GM21576 (cell line): ENCODE data around the gene FLCN.
A peak's percentile ranks its signal among the peaks of the same experiment; 100 is the strongest.
"Not testable (repeated sequence)": the region's sequence is repeated elsewhere in the genome, so short reads cannot be mapped to it uniquely, and the experiment has no call there.

Experiments used
- ATAC-seq: cut with Tn5 transposase; IDR thresholded peaks from one replicate; pipeline ENCODE4 v1.9.1; 2021; ENCODE audit warnings: mild to moderate bottlenecking, moderate library complexity; ENCODE audit not compliant: unreplicated experiment

Gene FLCN

DNA sequence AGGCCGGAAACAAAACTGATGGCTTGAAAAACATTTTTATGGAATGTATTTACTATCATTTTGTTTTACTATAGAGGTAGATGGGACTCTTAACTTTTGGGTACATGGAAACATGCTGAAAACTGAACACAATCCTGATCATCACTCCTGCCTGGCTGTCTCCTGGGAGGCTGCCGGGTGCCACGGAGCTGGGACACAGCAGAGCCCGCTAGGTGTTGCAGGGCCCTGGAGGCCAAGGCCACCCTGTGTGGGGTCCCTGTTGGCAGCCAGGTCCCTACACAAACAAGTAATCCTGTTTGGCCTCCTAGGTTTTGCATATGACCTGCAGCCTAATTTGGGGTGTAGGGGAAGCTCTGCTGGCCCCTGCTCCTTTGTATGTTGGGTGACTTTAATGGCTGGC is 48.4 kb downstream of the FLCN start:
- no peak for ATAC-seq

DNA sequence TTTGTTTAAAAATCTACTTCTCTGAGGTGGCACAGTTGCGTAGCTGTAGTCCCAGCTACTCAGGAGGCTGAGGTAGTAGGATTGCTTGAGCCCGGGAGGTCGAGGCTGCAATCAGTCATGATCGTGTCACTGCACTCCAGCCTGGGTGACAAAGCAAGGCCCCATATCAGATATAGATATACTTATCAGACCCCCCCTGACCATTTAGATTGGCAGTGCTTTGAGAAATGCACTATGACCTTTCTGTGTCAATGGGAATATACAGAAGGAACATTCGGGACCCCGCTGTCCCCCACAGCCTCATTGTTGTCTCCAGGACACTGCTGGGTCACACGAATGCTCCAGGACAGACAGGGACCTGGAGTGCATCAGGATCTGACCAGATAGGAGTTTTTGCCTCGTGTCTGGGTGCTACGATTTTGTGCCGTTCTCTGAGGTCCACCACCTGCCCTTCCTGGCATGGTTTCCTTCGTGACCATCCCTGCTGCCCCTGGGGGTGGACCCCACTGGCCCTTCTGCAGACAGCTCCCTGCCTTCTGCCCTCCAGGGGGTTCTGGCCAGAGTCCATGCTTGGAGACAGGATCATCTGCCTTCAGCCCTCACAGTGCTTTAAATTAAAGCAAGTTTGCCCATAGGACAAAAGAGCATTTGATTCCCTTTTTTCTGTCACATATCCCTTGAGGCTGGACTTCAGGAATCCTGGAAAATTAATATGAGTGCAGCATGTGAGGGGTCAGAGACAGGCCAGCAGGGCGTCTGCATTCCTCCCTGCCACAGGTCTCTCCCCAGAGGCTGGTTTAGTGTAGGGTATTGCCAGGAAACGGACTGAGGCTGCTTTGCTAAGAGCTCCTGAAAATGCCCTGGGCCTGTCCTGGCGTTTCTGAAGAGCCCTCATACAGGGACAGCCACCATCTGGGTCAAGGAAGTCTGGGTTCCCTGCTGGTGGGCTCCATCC is 50.1 kb downstream of the FLCN start:
- ATAC-seq: no peak

DNA sequence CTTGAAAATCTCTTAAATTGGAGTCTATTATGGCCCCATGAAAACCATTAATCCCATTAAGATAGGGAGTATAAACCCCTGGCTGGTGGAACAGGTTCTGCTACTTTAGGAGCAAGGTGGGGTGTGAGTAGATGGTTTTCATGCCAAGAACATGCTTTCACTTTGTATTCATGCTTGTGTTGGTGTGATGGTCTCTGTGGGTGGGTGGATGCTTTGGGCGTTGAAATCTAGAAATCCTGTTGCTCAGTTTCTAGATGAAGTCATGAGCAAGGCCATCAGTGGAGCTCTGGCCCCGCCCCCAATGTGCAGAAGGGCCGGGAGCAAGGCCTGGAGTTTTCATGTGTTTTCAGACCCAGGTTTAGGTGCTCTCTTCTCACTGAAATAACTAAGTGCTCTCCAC is 50.9 kb downstream of the FLCN start:
- ATAC-seq: peak; percentile 54

DNA sequence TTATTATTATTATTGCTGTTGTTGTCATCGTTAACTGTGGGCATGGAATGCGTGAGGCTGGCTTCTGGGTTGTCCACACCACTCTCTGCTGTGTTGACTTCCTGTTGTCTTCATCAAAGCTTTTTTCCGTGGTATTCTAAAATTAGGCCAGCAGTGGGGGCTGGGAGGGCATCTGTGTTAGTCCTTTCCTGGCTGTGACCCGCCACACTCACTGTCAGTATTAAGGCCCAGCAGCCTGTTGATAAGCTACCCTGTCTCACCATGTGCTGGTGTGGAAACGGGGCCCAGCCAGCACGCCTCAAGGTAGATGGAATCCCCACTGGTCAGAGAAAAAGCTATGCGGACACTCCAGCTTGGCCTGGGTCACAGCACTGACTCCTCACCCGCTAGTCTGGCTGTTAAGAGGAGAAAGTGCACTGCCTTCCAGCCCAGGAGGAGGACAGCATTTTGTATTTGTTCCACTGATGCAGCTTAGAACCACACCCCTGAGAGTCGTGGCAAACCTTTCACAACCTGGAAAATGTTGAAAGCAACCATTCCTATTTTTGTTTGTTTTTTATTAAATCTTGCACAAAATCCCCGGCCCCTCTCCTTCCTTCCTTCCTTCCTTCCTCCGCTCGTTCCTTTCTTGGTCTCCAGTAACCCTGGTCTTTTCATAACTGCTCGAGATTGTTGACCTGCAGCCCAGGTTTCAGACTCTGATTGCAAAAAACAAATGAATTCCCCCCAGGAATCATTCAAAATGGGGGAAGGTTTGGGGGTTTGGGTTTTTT is 51.8 kb downstream of the FLCN start:
- not testable (repeated sequence) for ATAC-seq

DNA sequence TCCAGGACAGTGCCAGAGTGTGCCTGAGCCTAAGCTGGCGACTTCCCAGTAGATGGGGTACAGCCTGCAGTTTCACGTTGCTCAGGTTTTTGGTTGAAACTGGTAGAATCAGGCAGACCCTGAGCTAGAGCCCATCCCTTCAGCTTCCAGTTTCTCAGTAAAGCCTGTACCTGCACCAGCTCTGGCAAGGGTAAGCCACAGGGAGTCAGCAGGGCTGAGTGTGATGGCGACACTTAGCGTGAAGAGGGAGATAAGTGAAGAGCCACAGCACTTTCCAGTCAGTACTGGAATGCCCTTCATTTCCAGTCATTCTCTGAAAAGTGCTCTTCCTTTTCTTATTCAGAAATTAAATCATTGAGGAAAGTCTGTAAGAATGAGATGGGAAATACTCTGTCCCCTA is 53.2 kb downstream of the FLCN start:
- ATAC-seq: no peak

DNA sequence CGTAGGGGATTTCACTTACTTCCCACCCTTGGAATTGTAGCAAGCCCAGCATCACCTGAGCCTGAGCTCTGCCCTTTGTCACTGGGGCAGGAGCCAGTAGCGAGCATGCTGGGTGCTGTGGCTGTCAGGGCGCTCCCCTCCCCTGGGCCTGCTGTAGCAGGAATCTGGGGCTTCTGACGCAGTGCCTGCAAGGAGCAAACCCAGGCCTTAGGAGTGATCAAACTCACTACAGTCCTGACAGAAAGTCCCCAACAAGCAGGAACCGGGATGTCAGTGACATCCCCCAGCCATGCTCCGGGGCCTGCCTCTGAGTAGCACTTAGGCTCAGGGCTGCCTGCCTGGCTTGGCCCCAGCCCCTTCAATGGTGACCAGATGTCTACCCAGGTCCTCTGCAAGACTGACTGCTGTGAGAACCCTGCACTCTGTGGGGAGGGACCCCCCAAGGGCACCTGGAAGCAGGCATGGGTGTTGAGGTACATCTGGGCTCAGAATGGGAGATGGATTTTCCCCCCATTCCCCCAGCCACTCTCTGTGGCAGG is 54.3 kb downstream of the FLCN start:
- no peak for ATAC-seq

DNA sequence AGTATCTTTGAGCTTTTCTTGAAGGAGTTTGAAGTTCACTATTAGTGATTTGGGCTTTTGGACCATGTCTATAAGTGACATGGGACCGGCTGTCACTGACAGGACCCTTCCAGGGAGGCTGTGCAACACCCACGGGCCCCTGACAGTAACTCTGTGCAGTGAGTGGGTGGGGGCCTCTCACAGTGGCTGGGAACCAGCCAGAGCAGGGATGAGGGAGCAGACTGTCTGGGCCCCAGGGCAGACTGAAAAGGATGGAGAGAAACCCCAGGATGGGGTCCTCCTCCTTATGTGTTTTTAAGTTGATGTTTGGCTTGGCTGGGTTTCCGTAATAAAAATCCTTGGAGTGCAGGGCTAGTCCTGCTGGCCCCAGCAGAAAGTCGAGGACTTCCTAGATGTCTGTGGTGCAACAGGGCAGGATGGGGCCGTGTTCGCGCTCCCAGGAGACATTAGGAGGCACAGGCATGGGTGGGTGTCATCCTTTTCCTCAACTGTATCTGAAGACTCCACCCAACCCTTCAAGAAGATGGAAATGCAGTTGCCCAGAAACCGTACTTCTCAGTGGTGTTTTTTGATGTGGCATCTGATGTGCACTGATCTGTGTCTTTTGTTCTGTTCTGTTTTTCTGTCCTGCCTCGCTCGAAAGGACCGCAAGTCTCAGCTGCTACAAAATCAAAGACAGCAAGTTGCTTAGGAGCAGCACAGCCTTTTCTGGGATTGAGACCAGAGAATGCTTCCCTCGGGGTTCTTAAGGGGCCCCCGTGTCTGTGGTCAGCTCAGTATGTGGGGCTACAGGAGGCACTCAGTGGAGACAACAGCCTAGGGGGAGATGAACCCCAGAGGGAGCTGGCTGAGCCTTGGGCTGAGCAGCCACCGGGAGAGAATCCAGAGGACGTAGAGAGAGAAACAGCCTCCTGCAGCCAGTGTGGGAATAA is 55.0 kb downstream of the FLCN start:
- ATAC-seq: no peak

DNA sequence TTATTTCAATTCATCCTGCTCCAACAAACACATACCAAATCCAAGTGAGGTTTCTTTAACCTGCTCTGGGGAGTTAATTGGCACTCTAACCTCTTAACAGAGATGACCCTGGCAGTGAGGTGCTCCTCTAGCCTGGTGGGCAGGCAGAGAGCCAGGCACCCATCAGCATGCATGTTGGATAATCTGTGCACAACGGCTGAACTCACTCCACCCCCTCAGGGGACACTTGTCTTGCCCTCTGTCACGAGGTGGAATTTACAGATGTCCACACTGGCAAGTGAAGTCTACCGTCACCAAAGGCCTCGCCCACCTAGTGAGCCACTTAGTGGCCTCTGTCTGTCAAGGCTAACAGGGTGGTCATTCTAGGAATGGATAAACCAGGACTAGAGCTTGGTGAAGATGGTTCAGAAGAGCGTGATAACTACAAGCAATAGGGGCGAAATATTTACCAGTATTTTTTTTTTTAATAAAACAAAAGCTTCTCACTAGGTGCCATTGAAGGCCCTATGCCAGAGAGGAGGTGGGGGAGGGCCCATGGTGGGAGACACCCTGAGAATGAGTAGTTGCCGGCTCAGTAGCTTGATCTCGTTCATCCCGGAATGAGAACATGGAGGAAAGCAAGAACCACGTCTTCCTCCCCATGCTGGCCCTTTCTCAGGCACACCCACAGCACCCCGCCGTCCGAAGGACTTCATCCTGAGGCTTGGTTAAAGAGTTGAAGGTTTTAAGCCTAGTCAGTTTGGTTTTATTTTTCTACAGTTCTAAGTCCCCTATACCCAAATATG is 56.0 kb downstream of the FLCN start:
- ATAC-seq: no peak

DNA sequence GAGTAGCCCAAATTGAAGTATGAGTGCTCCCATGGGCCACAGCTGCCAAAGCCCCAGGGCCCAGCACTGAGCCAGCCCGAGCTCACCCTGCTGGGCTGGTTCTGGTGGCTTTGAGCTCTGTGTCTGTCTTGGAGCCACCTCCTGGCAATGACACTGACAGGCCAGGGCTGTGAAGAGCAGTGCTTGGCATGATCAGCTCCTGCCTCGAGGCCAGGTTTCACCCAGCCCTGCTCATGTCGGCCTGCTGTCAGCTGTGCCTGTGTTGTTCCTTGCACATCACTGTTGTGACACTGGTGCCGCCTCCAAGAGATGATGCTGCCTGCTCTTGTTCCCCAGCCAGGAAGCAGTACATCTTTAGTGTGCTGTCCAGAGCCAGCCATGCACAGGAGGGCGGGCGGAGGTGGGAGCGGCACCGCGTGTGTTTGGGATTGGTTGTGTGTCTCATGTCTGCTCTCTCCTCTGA is 56.8 kb downstream of the FLCN start:
- ATAC-seq: no peak

DNA sequence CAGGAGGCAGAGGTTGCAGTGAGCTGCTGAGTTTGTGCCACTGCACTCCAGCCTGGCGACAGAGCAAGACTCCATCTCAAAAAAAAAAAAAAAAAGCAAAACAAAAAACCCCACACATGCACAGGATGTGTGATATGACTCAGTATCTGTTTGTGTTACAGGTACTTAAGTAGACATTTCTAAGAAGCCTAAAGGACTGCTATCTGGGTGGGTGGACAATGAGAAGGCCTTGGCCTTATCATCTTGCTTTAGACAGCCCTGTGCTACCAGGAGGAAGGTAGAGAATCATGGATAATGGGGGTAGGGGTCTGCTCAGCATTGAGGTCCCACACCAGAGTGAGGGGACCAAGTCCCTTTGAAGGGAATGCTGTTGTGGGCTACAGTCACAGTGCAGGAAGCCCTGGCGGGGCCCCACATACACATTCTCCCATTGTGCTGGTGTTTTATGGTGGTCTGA is 57.6 kb downstream of the FLCN start:
- peak; percentile 53 for ATAC-seq

DNA sequence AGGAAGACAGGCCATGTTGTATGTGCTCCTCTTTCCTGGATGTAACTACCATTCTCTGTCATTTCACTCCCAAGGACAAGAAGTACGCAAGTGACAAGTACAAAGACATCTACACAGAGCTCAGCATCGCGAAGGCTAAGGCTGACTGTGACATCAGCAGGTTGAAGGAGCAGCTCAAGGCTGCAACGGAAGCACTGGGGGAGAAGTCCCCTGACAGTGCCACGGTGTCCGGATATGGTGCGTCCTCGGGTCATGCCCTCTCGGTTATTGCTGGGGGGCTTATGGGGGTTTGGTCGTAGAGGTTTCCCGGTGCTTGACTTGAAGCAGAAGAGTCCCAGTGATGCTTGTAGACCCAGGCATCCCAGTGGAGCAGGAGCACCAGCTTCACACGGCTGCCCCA is 59.8 kb downstream of the FLCN start:
- ATAC-seq: no peak

DNA sequence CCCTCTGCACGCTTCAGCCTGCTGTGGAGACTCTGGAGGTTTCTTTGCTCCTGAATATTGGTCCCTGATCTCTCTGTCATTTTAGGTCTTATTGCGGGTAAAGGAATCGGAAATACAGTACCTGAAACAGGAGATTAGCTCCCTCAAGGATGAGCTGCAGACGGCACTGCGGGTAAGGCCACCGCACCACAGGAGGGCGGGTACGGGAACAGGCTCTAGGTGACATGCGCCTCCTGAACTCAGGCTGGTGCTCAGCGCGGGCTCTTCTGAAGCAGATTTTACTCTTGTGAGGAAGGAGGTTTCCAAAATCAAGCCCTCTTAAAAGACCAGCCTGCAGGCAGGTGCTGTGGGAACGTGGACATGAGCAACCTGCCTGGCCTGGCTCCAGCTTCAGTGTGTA is 60.6 kb downstream of the FLCN start:
- no peak for ATAC-seq

DNA sequence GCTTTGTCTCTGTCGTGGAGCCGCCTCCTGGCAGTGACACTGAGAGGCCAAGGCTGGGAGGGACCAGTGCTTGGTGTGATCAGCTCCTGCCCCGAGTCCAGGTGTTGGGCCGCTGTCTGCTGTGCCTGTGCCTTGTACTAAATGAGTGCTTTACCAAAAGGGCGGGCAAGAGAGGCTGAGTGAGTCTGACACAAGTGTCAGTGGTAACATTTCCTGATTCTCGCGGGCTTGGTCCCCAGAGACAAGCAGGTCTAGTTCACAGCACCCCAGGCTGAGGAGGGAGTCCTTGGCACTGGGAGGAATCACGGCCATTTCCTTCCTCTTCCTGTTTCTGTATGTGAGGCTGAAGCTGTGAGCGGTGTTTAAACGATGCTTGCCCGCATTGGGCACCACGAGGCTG is 61.1 kb downstream of the FLCN start:
- no peak for ATAC-seq

DNA sequence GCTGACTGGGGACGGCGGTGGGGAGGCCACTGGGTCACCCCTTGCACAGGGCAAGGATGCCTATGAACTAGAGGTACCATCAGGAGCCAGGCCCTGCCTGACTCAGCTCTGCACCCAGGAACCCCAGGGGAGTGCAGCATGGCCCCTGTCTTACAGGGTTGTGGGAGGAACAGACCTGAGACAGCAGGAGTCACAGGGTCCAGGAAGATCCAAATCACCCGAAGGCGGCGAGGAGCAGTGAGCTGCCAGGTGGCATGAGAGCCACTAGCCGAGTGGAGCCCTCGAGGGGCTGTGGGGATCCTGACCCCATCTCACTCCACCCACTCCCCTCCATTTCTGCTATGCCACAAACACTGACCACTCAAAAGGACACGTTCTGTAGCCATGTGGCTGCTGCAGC is 61.6 kb downstream of the FLCN start:
- ATAC-seq: no peak

DNA sequence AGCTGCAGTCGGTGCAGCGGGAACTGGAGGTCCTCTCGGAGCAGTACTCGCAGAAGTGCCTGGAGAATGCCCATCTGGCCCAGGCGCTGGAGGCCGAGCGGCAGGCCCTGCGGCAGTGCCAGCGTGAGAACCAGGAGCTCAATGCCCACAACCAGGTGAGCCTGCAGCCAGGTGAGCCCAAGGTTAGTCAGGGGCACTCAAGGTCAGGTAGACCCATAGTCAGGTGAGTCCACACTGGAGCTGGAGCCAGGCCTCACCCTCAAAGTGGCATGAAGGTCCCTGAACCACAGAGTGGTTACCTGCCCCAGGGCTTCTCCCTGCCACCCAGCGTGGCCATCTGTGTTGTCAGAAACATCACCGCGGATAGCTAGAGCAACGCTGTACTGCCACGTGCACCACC is 63.0 kb downstream of the FLCN start:
- no peak for ATAC-seq

DNA sequence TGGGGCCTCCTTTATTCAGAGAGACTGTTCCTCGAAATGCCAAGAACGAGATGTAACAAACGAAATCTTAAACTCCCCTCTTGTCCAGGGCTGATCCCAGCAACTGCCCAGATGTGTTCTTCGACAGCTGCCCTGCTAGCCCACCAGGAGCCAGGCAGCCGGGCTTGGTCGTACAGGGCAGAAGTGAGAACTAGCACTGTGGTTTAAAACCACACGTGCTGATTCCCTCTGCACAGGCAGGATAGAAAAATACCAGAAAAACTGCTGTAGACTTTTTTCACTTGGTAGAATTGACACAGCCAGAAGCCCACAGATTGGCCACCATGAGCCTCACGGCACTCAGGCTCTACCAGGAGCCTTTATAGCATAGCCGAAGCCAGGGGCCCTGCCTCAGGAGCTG is 64.0 kb downstream of the FLCN start:
- ATAC-seq: no peak

DNA sequence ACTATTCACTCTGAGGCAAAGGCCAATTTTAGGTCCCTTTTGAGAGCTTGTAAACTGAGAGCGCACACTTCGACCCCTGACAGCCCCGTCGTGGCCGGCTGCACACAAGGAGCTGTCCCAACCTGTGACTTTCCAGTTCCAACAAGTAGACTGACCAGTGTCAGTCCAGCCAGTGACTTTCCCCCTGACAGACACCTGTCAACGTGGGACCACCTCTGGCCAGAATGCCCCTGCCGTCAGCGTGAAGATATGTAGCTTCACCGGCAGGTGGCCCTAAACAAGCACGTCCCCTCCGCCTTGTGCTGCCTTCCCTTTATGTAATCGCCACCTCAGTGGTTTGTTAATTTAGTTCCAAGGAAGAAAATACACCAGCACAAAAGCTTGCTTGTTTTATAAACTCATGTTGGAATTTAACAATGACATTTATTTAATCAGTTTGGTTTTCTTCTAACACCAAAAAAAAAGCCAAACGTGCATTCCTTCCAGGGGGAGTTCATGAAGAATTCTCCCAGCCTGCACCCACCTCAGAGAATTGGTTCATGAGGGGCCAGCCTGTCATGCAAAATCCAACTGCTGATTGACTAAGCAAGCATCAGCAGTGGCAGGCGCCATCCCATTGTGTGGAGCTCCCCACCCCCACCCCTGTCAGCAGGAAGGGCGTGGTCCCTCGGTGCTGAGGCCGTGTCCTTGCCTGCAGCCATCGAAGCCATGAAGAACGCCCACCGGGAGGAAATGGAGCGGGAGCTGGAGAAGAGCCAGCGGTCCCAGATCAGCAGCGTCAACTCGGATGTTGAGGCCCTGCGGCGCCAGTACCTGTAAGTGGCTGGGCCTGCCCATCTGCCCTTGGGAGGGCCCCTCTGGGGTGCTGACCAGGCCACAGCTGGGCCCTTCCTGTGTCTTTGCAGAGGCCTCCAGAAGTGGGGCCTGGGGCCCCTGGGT is 64.7 kb downstream of the FLCN start:
- no peak for ATAC-seq

DNA sequence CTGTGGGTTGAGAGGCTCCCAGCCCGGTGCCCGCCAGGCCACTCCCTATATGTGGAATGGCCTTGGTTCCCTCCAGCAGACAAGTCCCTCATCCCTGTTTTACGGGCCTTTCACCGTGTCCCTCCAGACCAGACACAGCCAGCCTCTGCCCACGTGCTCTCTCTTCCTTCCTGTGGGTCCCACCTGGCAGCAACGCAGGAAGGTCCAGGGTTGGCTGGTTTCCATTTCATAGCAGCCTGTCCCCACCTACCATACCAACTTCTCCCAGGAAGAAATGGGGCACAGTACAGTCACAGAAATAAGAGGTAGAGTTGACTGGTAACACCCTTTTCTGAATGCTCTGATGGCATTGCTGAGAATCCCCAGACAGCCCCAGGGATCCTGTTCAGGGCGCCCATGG is 65.8 kb downstream of the FLCN start:
- ATAC-seq: no peak
